Dendritic cell treated with granulocyte-macrophage colony-stimulating factor and Interleukin-4, amounts not matched to agents 40 ng/mL and 50 ng/mL, for 4 days (primary cell): ENCODE measurements around the gene DHX58.

Experiments
- H3K27ac Mint-ChIP-seq: one replicate; pipeline ENCODE4 v1.8.0; 2022; ENCODE audit warnings: mild to moderate bottlenecking, mixed read lengths
- H3K27me3 Mint-ChIP-seq: one replicate; pipeline ENCODE4 v1.8.0; 2022; ENCODE audit warnings: mild to moderate bottlenecking, mixed read lengths
- H3K36me3 Mint-ChIP-seq: one replicate; pipeline ENCODE4 v1.8.0; 2022; ENCODE audit warnings: low read depth, mixed read lengths
- H3K4me1 Mint-ChIP-seq: one replicate; pipeline ENCODE4 v1.8.0; 2022; ENCODE audit warnings: low read depth, mixed read lengths
- H3K4me3 Mint-ChIP-seq: one replicate; pipeline ENCODE4 v1.8.0; 2022; ENCODE audit warnings: mild to moderate bottlenecking, moderate library complexity, mixed read lengths
- H3K9me3 Mint-ChIP-seq: one replicate; pipeline ENCODE4 v1.8.0; 2022; ENCODE audit warnings: mixed read lengths
- intact Hi-C: fragments of 100-400 bp; cut with micrococcal nuclease; formaldehyde crosslinking; loops from one replicate; pipeline ENCODE4 v1.15.0; 2022

DHX58 gene

DNA sequence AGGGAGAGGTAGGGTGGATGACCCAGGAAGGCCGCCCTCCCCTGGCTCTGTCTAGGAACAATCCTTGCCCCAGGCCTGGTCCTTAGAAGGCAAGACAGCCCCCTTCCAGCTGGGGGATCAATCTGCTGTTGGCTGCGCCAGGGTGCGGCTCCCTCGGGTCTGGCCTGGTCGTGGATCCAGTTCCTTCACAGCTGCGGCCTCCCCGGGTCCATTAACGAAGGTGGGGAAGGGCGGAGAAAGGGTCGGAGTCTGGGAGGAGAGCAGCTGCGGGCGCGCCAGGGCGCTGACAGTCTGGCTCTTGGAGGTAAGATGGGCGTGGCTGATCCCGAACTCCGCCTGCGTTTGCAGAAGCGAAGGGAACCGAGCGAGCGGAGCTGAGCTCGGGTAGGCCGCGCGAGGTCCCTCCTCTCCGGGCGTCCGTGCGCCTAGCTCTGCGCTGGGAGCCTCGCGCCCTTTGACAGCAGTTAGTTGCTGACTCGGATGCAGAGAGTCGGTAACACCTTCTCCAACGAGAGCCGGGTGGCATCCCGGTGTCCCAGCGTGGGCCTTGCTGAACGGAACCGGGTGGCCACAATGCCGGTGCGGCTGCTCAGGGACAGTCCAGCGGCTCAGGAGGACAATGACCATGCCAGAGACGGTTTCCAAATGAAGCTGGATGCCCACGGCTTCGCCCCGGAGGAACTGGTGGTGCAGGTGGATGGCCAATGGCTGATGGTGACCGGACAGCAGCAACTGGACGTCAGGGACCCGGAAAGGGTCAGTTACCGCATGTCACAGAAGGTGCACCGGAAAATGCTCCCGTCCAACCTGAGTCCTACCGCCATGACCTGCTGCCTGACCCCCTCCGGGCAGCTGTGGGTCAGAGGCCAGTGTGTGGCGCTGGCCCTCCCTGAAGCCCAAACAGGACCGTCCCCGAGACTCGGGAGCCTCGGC lies 10.1 kb upstream of the DHX58 start, which contains the start of gene HSPB9:
Gene HSPB9 (plus strand): TSS at position 434 of the 933 bp plus-strand sequence. CDS start 47 bp downstream, at position 481.
- peak within 1 kb of the TSS; percentile 72 for H3K27ac Mint-ChIP-seq
- peaks cover 36% of the 10 kb centered on the region for H3K4me1 Mint-ChIP-seq
- intact Hi-C loops = no loop called here
- H3K36me3 Mint-ChIP-seq = peaks cover 81% of the 10 kb centered on the region
- no peaks in the 10 kb centered on the region for H3K27me3 Mint-ChIP-seq
- H3K4me3 Mint-ChIP-seq = no peak within 1 kb of the TSS
- no peaks in the 10 kb centered on the region for H3K9me3 Mint-ChIP-seq

DNA sequence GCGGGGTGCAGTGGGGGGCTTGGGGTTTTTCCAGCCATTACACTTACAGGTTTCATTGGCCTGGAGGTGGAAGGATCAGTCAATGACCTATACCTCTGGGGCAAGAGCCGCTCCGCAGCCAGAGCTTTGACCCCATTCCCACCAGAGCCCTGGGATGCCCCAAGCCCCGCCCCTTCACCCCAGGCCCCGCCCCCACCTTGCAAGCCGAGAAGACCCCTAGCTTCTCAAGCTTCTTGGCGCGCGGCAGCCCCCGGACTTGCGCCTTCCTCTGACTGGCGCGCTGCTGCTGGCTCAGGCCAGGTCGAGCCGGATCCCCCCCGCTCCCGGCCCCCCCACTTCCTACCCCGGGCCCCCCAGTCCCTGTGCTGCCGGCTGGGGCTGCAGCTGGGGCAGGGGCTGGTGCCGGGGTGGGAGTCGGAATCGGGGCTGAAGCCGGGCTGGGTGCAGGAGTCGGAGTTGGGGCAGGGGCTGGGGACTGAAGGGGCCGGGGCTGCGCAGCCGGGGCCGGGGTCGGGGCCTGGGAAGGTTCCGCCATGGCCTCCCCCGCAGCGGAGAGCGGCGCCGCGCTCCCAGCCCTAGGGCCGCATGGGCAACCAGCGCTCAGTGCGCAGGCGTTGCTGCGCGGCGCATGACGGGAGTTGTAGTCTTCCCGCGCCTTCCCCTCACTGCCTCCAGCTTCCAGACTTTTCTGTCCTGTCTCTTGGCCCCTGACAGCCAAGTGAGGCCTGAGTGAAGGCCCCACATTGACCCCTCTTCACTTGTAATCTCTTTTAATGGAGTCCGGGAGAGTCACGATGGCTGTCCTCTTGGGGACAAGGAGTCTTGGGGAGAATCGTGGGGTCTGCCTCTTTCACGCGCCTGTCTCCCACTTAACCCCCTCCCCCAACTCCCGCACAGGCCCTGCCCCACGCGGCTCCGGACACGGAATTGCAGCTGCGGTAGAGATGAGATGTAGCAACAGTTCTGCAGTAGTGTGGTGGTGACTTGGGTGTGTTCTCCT lies 8.6 kb upstream of the DHX58 start, which contains the start of gene KAT2A:
Gene KAT2A (minus strand): TSS at position 598 of the 1,000 bp plus-strand sequence. CDS start 63 bp downstream, at position 535.
- intact Hi-C loops = no loop called here
- Mint-ChIP-seq H3K36me3 (peaks cover 77% of the 10 kb centered on the region), H3K27ac (peak within 1 kb of the TSS; percentile 72), H3K4me3 (peak within 1 kb of the TSS; percentile 58), H3K9me3 (no peaks in the 10 kb centered on the region), H3K27me3 (no peaks in the 10 kb centered on the region), H3K4me1 (peaks cover 44% of the 10 kb centered on the region)

DNA sequence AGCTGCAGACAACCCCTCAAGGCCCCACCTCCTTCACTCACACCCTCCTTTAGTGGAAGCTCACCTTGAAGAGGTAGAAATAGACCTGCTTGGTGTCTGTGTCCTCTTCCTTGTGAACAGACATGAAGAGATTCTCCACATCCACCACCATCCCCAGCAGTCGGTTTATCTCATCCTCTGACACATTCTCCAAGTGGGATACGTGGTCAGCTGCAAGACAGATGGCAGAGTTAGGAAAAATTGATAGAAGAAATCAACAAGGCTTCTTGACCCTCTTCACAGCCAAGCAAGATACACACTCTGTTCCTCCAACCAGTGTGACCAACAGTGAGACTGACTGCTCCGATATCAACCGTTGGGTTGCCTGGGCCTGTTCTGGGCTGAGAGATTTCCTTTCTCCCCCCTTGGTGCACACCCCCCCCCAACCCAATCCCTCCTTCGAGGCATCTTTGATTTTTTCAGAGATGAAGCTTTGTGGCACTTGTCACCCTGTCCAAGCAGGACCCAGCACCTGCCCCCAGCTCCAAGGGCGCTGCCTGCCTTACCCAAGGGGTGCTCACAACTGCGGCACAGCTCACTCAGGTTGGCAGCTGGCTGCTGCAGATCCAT lies 7.8 kb upstream of the DHX58 start:
- Mint-ChIP-seq H3K27me3 (no peaks in the 10 kb centered on the region), H3K9me3 (no peaks in the 10 kb centered on the region), H3K36me3 (peaks cover 77% of the 10 kb centered on the region), H3K4me3 (peak overlapping the region; percentile 48), H3K27ac (no peak overlapping the region), H3K4me1 (peaks cover 50% of the 10 kb centered on the region)
- intact Hi-C loops = no loop called here

DNA sequence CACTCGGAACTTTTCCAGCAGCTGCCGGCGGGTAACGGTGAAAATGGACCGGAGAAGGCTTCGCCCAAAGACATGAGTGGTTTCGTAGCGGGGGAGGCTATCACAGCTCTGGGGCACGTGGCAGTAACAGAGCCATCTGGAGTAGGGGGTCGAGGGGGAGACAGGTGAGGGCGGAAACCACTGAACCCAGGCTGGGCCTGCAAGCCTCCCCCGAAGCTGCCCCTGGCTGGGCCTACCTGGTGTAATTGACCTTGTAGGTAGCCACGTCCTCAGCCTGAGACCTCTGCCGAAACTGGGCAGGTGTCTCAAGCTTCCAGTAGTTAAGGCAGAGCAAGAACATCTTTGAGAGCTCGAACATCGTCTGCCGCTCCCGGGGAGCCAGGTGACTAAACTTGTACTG lies 6.8 kb upstream of the DHX58 start:
- H3K9me3 Mint-ChIP-seq = no peaks in the 10 kb centered on the region
- H3K27ac Mint-ChIP-seq = no peak overlapping the region
- H3K36me3 Mint-ChIP-seq = peaks cover 77% of the 10 kb centered on the region
- peaks cover 49% of the 10 kb centered on the region for H3K4me1 Mint-ChIP-seq
- H3K27me3 Mint-ChIP-seq = no peaks in the 10 kb centered on the region
- H3K4me3 Mint-ChIP-seq = no peak overlapping the region
- intact Hi-C loops = loop anchor here (2.0 to 5.0 kb wide), 2 partner anchors 52 to 62 kb away; partner anchors contain the start of gene KCNH4

DNA sequence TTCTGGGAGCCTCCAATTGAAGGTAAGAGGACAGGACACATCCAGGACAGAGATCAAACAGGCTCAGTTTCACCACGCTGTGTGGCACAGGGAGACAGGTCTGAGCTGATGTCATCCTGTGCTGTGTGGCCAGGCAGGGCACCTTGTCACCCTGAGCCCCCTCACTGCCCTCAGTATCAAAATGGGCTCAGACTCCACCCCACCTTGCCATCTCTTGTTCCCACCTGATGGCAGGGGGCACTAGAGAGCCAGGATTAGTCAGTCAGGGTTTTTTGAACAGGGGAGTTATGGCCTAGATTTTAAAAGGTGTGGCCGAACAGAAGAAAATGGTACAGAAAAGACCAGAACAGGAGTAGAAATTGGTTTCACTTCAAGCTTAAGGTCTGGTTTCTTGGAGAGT lies 6.0 kb upstream of the DHX58 start:
- H3K36me3 Mint-ChIP-seq = peaks cover 80% of the 10 kb centered on the region
- H3K27ac Mint-ChIP-seq = no peak overlapping the region
- peaks cover 54% of the 10 kb centered on the region for H3K4me1 Mint-ChIP-seq
- H3K27me3 Mint-ChIP-seq = no peaks in the 10 kb centered on the region
- H3K9me3 Mint-ChIP-seq = no peaks in the 10 kb centered on the region
- intact Hi-C loops = loop anchor here (2.0 to 5.0 kb wide), 2 partner anchors 51 to 62 kb away; partner anchors contain the start of gene KCNH4
- no peak overlapping the region for H3K4me3 Mint-ChIP-seq

DNA sequence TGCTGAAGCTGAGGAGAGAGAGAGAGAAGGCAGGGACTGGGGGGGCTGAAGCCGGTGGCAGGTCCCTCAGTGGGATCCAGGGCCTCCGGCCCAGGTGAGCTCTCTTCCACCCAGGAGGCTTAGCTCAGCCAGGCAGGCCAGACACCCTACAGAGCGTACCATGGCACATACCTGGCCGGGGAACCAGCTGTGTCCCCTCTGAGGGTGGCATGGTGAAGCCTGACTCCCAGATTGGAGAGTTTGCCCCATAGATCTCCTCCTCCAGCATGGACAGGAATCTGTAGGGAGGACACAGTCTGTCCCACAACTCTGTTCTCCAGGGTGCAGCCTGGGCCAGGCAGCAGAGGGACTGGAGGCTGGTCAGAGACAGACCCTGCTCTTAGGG lies 5.6 kb upstream of the DHX58 start:
- no peaks in the 10 kb centered on the region for H3K9me3 Mint-ChIP-seq
- H3K4me1 Mint-ChIP-seq = peaks cover 58% of the 10 kb centered on the region
- H3K36me3 Mint-ChIP-seq = peaks cover 79% of the 10 kb centered on the region
- H3K4me3 Mint-ChIP-seq = no peak overlapping the region
- H3K27ac Mint-ChIP-seq = no peak overlapping the region
- H3K27me3 Mint-ChIP-seq = no peaks in the 10 kb centered on the region
- intact Hi-C loops = loop anchor here (2.0 to 5.0 kb wide), 2 partner anchors 51 to 63 kb away; partner anchors contain the start of gene KCNH4

DNA sequence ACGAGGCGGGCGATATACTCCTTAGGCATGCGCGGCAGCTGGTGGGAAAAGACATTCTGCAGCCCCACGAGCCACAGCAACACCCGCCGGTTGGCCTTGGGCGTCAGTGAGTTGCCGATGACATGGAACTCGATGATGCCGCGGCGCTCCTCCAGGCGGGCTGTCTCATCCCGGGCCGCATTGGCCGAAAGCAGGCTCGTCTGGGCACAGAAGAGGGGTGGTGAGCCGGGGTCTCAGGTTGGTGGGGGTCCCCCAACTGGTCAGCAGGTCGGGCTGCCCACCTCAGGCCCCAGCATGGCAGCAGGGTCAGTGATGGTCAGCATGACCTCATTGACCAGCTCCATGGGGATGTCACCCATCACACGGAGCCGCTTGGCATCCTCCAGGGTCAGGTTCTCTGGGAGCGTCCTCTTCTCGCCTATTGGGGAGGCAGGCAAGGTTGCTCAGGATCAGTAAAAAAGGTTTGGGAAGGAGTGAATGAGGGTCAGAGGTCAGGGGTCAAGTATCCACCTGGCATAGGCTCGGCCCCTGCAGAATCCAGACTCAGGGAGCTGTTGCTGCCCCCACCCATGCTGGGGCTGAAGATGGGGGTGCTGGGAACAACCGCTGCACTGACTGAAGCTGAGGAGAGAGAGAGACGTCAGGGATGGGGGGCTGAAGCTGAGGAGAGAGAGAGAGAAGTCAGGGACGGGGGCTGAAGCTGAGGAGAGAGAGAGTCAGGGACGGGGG lies 5.0 kb upstream of the DHX58 start:
- intact Hi-C loops = loop anchor here (2.0 to 5.0 kb wide), 3 partner anchors 50 to 93 kb away; partner anchors contain the start of gene KCNH4
- peaks cover 73% of the 10 kb centered on the region for H3K36me3 Mint-ChIP-seq
- no peak overlapping the region for H3K27ac Mint-ChIP-seq
- H3K4me3 Mint-ChIP-seq = no peak overlapping the region
- H3K27me3 Mint-ChIP-seq = no peaks in the 10 kb centered on the region
- peaks cover 63% of the 10 kb centered on the region for H3K4me1 Mint-ChIP-seq
- H3K9me3 Mint-ChIP-seq = no peaks in the 10 kb centered on the region

DNA sequence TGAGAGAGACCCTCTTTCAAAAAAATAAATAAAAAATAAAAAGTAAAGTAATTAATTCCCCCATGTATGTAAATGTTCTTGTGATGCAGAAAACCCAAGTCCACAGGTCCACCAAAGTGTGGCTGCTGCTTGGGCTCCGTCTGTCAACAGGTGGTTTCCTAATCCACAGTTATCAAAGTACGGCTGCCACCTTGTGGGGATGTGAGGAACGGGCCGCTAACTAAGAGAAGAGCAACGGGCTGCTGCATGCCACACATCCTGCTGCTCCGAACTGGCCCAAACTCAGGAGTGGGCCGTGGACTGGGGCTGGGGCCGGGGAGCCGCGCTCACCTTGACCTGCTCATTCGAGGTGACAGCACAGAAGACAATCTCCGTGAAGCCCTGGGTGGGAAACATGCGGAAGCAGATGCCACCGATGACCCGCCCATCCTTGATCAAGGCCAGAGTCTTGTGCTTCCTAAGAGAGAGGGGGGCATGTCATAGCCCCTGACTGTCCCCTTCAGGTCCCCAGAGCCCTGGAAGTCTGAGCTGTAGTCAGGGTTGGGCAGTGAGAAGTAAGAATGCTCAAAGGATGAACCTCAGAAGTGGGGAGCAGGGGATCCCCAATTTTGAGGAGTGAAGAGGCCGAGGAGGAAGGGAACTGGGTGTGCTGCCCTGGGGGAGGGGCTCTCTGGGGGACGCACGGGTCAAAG lies 4.3 kb upstream of the DHX58 start:
- peaks cover 62% of the 10 kb centered on the region for H3K4me1 Mint-ChIP-seq

DNA sequence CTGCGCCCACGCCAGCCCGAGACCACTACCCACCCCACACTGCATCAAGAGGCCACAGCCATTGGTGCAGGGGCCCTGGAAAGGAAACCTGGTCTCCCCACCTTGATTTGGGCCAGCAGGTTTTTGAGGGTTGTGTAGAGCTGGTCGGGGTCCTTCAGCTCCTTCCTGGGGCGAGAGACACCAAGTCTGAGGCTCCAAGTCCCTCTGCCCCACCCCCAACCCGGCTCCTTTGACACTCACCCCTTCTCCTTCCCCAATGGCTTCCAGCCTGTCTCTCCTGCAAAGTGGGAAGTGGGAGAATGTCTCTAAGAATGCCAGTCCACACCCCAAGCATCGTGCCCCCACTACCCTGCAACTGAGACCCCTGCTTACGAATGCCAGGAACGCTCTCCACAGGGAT lies 1.6 kb upstream of the DHX58 start:
- intact Hi-C loops = no loop called here
- H3K27me3 Mint-ChIP-seq = no peaks in the 10 kb centered on the region
- peaks cover 61% of the 10 kb centered on the region for H3K4me1 Mint-ChIP-seq
- H3K36me3 Mint-ChIP-seq = peaks cover 78% of the 10 kb centered on the region
- H3K4me3 Mint-ChIP-seq = no peak overlapping the region
- H3K9me3 Mint-ChIP-seq = no peaks in the 10 kb centered on the region
- peak overlapping the region; percentile 36 for H3K27ac Mint-ChIP-seq

More for the DNA sequence above, 4.3 kb upstream of the DHX58 start:
- Mint-ChIP-seq H3K27ac (no peak overlapping the region), H3K4me3 (no peak overlapping the region), H3K9me3 (no peaks in the 10 kb centered on the region), H3K36me3 (peaks cover 66% of the 10 kb centered on the region), H3K27me3 (no peaks in the 10 kb centered on the region)
- intact Hi-C loops = loop anchor here (1.0 to 5.0 kb wide), 3 partner anchors 50 to 154 kb away; no protein-coding TSS in a partner anchor

DNA sequence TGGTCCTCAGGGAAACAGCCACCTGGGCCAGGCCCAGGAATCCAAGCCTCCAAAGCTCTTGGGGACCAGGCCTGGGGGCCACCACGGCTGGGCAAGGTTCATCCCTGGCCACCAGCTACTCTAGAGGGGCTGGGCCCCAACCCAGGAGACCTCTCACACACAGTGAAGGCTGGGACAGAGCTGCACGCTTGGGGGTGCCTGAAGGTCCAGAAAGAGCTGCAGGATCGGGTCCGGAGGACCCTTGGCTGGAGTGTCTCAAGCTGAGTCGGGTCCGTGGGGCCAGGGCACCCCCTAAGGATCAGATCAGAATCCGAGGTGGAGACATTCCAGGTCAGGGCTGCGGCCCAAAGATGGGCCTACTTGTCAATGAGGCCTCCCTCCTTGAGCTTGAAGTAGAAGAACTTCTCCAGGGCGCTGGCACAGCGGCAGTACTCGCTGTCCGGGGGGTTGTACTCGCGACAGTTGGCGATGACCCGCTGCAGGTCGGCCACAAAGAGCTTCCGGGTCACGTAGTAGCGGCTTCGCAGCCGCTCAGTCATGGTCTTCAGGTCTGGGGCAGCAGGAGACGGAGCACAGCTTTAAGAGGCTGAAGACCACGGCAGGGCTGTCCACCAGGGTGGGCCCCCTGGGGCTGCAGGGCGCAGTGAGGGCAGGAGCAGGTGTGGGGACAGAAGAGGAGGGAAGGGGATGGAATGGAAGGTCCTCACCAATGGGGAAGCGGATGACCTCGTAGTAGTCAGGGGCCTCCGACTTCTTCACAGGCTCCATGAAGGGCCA lies 967 bp upstream of the DHX58 start:
- Mint-ChIP-seq H3K36me3 (peaks cover 78% of the 10 kb centered on the region), H3K27ac (peak overlapping the region; percentile 93), H3K27me3 (no peaks in the 10 kb centered on the region), H3K9me3 (no peaks in the 10 kb centered on the region), H3K4me3 (no peak overlapping the region), H3K4me1 (peaks cover 57% of the 10 kb centered on the region)
- intact Hi-C loops = no loop called here

DNA sequence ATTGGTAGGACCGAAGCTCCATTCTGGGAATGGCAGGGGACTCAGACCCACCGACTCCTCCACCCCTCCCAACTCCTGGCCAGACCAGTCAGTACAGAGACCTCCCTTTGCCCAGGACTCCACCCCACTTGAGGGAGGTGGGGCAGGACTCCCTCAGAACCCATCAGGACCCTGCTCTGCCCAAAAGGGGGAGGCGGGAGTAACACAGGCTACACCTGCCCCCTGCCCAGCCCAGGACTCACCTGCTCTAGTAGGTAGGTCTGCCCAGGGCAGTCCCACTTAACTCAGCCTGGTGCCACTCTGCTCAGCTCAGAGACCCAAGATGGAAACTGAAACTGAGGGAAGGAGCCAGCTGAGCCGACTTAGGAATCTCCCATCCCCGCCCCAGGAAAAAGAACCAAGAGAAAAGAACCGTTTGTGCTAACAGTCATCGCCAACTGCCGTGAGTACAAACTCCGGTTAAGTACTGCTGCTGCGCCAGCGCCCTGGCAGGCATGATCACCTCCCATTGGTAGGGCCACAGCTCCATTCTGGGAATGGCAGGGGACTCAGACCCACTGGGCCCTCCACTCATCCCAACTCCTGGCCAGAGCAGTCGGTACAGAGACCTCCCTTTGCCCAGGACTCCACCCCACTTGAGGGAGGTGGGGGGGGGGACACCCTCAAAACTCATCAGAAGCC lies 503 bp downstream of the DHX58 start:
- intact Hi-C loops = loop anchor here (1.0 kb wide), 1 partner anchor 146 kb away; the partner anchor contains the start of gene CNP
- H3K4me3 Mint-ChIP-seq = peak overlapping the region; percentile 73
- H3K27ac Mint-ChIP-seq = peak overlapping the region; percentile 93
- peaks cover 63% of the 10 kb centered on the region for H3K4me1 Mint-ChIP-seq
- no peaks in the 10 kb centered on the region for H3K9me3 Mint-ChIP-seq
- H3K36me3 Mint-ChIP-seq = peaks cover 68% of the 10 kb centered on the region
- no peaks in the 10 kb centered on the region for H3K27me3 Mint-ChIP-seq
